NCI-H82 treated with DMSO at 0.1 percent for 48 hours (cell line): Measurements from ENCODE around the gene NANOG.
"Not testable (repeated sequence)": the region's sequence is repeated elsewhere in the genome, so short reads cannot be mapped to it uniquely, and the experiment has no call there.

Experiments used
- DNase-seq: peaks from one replicate; lab custom pipeline; 2025; ENCODE audit not compliant: unreplicated experiment; lab: John Stamatoyannopoulos, UW

The NANOG gene

DNA sequence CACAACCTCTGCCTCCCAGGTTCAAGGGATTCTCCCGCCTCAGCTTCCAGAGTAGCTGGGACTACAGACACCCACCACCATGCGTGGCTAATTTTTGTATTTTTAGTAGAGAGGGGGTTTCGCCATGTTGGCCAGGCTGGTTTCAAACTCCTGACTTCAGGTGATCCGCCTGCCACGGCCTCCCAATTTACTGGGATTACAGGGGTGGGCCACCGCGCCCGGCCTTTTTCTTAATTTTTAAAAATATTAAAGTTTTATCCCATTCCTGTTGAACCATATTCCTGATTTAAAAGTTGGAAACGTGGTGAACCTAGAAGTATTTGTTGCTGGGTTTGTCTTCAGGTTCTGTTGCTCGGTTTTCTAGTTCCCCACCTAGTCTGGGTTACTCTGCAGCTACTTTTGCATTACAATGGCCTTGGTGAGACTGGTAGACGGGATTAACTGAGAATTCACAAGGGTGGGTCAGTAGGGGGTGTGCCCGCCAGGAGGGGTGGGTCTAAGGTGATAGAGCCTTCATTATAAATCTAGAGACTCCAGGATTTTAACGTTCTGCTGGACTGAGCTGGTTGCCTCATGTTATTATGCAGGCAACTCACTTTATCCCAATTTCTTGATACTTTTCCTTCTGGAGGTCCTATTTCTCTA lies at the start of gene NANOG:
Gene NANOG, plus strand, starts transcription at position 519 of the 645 bp plus-strand sequence. CDS start 213 bp downstream, outside the sequence.
- not testable (repeated sequence) for DNase-seq

DNA sequence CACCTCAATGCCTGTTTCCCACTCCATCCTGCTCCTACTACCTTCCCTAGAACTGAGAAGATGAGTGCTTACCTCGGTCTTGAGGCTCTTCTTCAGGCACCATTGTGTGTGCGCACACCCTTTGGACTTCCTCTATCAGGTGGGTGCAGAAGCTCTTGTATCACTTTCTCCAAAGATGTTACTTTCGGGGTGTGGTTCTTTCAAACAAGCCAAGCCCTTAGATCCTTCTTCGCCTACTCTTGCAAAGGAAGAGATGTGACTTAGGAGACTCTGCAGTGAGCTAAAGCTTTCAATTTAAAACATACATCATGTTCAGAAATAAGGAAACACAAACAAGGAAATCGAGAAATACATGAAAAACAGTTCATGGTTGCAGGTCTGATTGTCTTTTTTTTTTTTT lies 42.0 kb upstream of the NANOG start, which contains the start of gene CLEC4C:
Gene CLEC4C, minus strand, starts transcription at position 130 of the 400 bp plus-strand sequence. Its CDS starts 27 bp downstream, at position 103.
- no peak for DNase-seq

DNA sequence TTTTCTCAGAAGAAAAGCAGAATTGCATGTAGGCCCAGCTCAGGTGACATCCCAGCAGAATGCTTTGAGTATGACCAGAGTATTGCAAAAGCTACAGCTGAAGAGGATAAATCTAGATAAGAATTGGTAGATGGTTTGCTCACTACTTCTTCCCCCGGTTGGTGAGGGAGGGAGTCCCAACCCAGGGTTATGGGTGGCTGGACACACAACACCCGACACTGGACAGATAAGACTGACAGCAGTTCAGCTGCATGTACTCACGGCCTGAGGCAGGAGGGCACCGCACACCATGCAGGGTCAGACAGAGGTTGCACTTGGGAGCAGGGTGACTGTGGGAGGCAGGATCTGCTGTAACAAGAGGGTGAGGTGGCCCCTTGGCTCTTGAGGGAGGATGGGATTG lies 40.4 kb upstream of the NANOG start:
- DNase-seq = no peak

DNA sequence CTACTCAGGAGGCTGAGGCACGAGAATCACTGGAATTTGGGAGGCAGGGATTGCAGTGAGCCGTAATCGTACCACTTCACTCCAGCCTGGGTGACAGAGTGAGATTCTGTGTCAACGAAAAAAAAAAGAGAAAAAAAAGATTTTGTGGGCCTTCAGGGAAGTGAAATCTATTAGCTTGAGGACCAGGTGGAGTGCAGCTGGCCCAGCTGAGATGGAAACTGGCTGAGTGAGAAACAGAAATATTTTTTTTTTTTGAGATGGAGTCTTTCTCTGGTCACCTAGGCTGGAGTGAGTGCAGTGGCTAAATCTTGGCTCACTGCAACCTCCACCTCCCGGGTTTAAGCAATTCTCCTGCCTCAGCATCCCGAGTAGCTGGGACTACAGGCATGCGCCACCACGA lies 39.8 kb upstream of the NANOG start:
- DNase-seq = no peak

DNA sequence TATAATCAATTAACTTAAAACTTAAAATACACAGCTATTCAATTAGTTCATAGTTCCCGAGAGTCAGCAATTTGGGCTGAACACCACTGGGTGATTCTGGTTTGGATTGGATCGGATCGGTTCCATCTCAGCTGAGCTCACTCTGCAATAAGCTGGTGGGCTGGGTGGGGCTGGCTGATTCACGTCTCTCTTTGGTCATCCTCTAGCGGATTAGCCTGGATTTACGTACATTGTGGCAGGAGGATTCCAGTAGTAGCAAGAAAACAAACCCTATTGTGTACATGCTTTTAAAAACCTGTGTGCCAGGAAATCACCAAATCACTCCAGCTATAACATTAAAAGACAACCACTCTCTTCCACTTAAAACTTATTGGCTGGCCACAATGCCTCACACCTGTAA lies 38.9 kb upstream of the NANOG start:
- DNase-seq = no peak

DNA sequence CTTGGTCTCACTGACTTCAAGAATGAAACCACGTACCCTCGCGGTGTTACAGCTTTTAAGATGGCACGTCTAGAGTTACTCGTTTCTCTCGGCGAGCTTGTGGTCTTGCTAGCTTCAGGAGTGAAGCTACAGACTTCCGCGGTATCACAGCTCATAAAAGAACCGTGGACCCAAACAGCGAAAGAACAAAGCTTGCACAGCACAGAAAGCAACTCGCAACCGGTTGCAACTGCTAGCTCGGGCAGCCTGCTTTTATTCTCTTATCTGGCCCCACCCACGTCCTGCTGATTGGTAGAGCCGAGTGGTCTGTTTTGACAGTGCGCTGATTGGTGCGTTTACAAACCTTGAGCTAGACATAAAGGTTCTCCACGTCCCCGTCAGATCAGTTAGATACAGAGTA lies 37.8 kb upstream of the NANOG start:
- DNase-seq = no peak

DNA sequence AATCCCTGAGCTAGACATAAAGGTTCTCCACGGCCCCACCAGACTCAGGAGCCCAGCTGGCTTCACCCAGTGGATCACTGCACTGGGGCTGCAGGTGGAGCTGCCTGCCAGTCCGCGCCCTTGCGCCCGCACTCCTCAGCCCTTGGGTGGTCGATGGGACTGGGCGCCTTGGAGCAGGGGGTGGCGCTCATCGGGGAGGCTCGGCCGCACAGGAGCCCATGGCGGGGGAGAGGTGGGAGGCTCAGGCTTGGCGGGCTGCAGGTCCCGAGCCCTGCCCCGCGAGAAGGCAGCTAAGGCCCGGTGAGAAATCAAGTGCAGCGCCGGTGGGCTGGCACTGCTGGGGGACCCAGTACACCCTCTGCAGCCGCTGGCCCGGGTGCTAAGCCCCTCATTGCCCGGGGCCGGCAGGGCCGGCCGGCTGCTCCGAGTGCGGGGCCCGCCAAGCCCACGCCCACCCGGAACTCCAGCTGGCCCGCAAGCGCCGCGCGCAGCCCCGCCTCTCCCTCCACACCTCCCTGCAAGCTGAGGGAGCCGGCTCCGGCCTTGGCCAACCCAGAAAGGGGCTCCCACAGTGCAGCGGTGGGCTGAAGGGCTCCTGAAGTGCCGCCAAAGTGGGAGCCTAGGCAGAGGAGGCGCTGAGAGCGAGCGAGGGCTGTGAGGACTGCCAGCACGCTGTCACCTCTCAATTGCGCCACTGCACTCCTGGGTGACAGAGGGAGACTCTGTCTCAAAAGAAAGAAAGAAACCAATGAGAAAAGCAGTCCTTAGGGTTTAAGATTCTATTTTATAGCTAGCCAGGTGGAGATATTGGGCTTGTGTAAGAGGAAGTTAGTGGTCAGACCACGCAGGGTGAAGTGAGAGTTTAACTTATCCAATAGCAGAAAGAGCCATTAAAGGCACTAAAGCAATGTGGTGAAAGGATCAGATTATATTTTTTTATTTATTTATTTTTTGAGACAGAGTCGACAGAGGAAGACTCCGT lies 37.0 kb upstream of the NANOG start:
- DNase-seq = not testable (repeated sequence)

DNA sequence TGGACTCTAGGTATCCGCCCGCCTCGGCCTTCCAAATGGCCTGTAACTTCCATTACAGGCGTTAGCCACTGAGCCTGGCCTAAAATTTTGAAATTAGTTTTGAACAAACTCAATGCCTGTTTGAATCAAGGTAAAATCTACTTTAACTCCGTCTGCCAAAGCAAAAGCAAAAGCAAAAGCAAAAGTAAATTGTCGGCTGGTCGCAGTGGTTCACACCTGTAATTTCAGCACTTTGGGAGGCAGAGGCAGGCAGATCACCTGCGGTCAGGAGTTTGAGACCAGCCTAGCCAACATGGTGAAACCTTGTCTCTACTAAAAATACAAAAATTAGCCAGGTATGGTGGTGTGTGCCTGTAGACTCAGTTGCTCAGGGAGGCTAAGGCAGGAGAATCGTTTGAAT lies 33.5 kb upstream of the NANOG start:
- DNase-seq = not testable (repeated sequence)

DNA sequence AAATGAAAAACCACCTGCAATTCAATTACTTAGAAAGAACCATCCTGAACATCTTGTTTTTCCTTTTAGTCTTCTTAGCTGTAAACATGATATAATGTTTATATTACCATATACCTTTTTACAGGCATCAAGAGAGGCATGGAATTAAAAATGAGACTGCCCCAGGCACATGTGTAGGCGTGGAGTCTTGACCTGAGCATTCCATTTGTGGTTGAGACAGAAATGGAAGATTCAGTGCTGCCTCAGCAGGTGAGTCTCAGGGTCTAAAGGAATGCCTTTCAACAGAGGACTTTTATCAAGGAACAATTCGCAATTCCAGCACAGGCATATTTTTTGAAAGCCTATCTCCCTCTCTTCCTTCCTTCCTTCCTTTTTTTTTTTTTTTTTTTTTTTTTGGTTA lies 32.2 kb upstream of the NANOG start:
- no peak for DNase-seq

DNA sequence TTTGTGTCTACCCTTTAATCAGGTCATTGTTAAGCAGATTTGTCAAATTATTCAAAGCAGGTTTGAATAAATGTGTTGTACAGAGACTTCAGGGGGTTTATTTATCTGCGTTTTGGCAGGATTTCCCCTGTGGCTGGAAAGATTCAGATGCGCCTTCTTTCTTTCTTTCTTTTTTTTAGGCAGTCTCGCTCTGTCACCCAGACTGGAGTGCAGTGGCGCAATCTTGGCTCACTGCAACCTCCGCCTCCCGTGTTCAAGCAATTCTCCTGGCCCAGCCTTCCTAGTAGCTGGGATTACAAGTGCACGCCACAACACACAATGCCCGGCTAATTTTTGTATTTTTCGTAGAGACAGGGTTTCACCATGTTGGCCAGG lies 30.4 kb upstream of the NANOG start:
- DNase-seq = no peak

DNA sequence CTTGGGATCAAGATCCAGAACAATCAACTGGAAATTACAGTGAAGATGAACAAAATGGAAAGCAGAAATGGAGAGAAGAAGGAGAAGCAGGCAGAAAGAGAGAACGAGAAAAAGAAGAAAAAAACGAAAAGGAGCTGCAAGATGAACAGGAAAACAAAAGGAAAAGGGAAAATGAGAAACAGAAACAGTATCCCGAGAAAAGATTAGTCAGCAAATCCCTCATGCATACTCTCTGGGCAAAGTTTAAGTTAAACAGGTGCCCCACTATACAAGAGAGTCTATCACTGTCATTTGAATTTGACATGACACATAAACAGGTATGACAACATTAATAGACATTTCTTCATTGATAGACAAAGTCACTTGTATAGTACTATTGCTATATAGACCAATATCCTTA lies 19.2 kb upstream of the NANOG start:
- DNase-seq = no peak

DNA sequence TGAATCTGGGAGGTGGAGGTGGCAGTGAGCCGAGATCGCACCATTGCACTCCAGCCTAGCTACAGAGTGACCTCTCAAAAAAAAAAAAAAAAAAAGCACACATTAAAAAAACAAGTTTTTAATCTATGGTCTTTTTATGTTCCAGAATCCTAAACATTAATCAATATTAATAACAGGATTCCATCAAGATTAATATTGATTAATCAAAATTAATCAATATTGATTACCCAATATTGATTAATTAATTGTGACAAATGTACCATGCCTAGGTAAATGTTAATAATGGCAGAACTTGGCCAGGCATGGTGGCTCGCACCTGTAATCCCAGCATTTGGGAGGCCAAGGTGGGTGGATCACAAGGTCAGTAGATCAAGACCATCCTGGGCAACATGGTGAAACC lies 7.9 kb upstream of the NANOG start:
- no peak for DNase-seq

DNA sequence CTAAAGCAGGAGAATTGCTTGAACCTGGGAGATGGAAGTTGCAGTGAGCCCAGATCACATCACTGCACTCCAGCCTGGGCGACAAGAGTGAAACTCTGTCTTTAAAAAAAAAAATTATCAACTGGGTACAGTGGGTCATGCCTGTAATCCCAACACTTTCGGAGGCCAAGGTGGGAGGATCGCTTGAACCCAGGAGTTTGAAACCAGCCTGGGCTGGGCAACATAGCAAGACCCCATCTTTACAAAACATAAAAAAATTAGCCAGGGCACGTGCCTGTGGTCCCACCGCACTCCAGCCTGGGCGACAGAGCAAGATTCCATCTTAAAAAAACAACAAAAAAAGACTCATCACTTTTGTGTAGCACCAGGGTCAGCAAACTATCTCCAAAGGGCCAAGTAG lies 7.1 kb upstream of the NANOG start:
- no peak for DNase-seq

DNA sequence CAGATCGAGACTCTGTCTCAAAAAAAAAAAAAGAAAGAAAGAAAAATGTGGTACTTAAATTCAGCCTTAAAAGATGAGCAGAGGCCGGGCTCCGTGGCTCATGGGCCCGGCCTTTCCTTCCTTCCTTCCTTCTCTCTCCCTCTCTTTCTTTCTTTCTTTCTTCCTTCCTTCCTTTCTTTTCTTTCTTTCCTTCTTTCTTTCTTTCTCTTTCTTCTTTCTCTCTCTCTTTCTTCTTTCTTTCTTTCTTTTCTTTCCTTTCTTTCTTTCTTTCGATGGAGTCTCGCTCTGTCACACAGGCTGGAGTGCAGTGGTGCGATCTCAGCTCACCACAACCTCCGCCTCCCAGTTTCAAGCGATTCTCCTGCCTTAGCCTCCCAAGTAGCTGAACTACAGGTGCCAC lies 5.8 kb upstream of the NANOG start:
- not testable (repeated sequence) for DNase-seq

DNA sequence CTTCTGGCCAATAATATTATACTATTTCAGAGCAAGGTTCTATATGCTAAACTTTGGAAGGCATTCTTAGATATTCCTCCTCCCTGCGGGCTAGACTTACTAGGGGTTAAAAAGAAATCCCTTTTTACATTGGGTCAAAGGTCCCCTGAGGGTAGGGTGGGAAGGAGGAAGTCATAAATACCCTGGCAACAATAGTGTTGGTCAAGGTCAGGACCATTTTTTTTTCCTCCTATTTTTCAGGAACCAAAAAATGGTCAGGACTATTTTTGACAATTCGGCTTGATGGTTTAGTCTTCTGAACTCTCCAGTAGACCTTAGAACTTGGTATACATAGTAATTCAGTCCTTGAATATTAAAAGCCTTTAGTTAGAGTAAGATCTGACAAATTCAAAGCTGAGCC lies 4.5 kb upstream of the NANOG start:
- DNase-seq = no peak

DNA sequence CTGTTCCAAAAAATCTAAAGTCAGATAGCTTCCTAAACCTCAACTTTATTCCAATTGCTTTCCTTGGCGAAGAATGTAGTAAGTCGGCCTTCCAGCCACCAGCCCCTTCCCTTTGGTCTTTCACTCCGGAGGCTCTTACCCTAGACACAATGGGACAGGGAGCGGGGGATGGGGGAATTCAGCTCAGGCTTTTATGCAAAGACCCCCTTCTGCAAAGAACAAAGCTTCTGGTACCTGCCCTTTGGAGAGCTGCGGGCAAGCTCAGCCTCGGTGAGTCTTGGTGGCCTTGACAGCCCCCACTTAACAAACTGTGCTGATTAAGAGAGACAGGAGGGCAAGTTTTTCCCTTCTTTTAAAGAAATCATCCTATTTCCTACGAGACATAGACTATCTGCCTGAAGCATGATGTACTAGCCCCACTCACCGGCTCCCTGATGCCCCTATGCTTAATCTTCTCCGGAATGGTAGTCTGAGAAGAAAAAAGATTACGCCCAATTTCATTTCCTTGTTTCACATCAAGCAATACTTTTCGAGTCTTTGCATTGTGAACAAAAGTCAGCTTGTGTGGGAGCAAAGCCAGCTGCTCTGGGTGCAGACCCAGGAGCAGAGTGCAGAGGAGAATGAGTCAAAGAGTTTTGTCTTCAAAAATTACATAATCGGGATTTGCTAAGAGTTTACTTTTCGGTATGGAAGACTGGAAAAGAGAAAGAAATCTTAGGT lies 1.5 kb upstream of the NANOG start:
- no peak for DNase-seq

DNA sequence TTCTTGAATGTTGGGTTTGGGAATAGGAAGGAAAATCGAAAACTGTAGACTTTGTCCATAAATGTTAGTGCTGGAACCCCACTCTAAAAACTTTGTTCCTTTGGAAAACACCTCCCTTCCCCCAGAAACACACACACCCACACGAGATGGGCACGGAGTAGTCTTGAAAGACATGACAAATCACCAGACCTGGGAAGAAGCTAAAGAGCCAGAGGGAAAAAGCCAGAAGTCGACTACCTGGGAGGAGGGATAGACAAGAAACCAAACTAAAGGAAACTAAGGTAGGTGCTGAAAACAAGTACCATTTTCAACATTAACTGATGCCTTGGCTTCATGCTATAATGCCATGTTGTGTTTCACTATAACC lies 925 bp upstream of the NANOG start:
- no peak for DNase-seq

DNA sequence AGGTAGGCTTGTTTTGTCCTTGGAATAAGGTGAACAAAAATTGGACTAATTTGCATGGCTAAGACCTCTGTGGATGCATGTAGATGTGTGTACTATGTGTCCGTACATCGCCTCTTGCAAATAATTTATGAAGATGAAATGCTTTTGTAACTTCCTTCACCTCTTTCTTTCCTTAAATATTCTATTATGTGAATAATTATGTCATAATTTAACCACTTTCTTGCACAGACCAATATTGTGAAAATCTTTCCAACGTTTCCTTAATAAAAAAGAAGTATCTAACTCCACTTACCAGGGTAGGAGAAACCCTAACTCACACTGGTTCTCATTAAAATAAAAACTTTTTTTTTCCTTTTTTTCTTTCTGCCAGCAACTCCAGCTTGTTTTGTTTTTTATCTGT lies 4.0 kb downstream of the NANOG start:
- no peak for DNase-seq

DNA sequence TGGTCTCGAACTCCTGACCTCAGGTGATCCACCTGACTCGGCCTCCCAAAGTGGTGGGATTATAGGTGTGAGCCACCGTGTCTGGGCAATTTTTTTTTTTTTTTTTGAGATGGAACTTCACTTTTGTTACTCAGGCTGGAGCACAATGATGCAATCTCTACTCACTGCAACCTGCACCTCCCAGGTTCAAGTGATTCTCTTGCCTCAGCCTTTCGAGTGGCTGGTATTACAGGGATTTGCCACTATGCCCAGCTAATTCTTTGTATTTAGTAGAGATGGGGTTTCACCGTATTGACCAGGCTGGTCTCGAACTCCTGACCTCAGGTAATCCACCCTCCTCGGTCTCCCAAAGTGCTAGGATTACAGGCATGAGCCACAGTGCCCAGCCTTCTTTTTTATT lies 8.1 kb downstream of the NANOG start:
- not testable (repeated sequence) for DNase-seq

DNA sequence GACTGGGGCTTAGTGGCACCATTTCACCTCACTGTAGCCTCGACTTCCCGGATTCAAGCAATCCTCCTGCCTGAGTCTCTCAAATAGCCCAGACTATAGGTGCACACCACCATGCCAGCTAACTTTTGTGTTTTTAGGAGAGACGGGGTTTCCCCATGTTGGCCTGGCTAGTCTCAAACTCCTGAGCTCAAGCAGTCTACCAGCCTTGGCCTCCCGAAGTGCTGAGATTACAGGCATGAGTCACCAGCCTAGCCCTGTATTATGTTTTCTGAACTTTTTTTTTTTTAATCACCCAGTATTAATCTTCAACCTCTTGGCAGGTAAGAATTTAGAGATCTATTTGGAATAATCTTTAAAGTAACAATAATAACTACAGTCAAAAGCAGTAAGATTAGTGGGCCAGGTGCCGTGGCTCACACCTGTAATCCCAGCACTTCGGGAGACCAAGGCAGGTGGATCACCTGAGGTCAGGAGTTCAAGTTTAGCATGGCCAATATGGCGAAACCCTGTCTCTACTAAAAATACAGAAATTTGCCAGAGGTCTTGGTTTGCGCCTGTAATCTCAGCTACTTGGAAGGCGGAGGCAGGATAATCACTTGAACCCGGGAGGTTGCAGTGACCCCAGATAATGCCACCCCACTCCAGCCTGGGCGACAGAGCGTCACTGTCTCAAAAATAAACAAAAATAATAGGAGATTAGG lies 8.6 kb downstream of the NANOG start:
- no peak for DNase-seq

DNA sequence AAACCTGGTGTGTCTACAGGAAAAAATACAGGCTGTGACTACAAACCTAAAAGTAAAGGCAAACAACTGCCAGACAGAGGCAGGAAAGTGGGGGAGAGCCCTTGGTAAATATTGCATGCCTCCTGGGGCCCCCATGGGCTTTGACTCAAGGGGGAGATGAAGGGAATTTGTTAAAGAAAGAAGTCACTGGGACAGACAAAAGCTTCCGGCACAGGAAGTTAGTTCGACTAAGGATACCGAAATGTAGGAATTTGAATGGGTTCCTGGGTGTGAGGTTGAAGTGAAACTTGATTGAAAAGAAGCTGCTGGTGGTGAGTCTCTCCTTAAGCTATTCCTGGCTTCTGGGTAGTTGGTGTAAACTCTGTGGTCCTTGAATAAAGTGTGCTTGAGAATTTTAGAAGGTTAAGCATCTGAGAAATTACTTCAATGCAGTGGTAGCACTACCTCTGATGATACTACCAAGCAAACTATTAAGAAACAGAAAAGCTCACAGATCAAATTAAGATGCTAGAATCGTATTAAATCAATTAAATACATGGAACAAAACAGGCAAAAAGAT lies 9.6 kb downstream of the NANOG start:
- not testable (repeated sequence) for DNase-seq
